T-helper 1 cell treated with Interleukin-12 subunit alpha and Interleukin-12 subunit beta and Interleukin-4 antibody, amounts not matched to agents 30 μg/mL and 1 μg/mL, for 36 hours (primary cell): Measurements from ENCODE around the gene VSTM5.
"Not testable (repeated sequence)": the region's sequence is repeated elsewhere in the genome, so short reads cannot be mapped to it uniquely, and the experiment has no call there.

ENCODE experiments used
- H3K27ac Mint-ChIP-seq: one replicate; pipeline ENCODE4 v1.8.0; 2021; ENCODE audit warnings: mild to moderate bottlenecking, mixed read lengths
- H3K27me3 Mint-ChIP-seq: one replicate; pipeline ENCODE4 v1.8.0; 2021; ENCODE audit warnings: low read depth, mixed read lengths
- H3K36me3 Mint-ChIP-seq: one replicate; pipeline ENCODE4 v1.8.0; 2021; ENCODE audit warnings: low read depth, mixed read lengths
- H3K4me1 Mint-ChIP-seq: one replicate; pipeline ENCODE4 v1.8.0; 2021; ENCODE audit warnings: low read depth, mixed read lengths
- H3K4me3 Mint-ChIP-seq: one replicate; pipeline ENCODE4 v1.8.0; 2021; ENCODE audit warnings: mild to moderate bottlenecking, moderate library complexity, mixed read lengths
- H3K9me3 Mint-ChIP-seq: one replicate; pipeline ENCODE4 v1.8.0; 2021; ENCODE audit warnings: mixed read lengths

The VSTM5 gene

GRCh38 chr11:93850594-93851018 lies at the start of gene VSTM5:
TSS of gene VSTM5 (minus strand) at chr11:93850618. CDS start at chr11:93850502, 116 bp downstream.
- H3K27me3 Mint-ChIP-seq = peaks cover 50% of the 10 kb centered on the region
- no peaks in the 10 kb centered on the region for H3K36me3 Mint-ChIP-seq
- H3K4me3 Mint-ChIP-seq = no peak within 1 kb of the TSS
- H3K4me1 Mint-ChIP-seq = no peaks in the 10 kb centered on the region
- no peaks in the 10 kb centered on the region for H3K9me3 Mint-ChIP-seq
- H3K27ac Mint-ChIP-seq = no peak within 1 kb of the TSS

GRCh38 chr11:93895106-93895862 lies 44.9 kb upstream of the VSTM5 start:
- no peak overlapping the region for H3K27ac Mint-ChIP-seq
- no peaks in the 10 kb centered on the region for H3K36me3 Mint-ChIP-seq
- H3K4me1 Mint-ChIP-seq = no peaks in the 10 kb centered on the region
- H3K4me3 Mint-ChIP-seq = no peak overlapping the region
- H3K27me3 Mint-ChIP-seq = peaks cover 13% of the 10 kb centered on the region
- H3K9me3 Mint-ChIP-seq = no peaks in the 10 kb centered on the region

- Mint-ChIP-seq H3K27me3 (peaks cover 16% of the 10 kb centered on the region), H3K27ac (no peak overlapping the region), H3K36me3 (no peaks in the 10 kb centered on the region), H3K4me3 (no peak overlapping the region), H3K9me3 (no peaks in the 10 kb centered on the region), H3K4me1 (no peaks in the 10 kb centered on the region)
Measured at GRCh38 chr11:93890391-93891051, 40.1 kb upstream of the VSTM5 start.

- H3K27me3 Mint-ChIP-seq = peaks cover 12% of the 10 kb centered on the region
- peaks cover 15% of the 10 kb centered on the region for H3K9me3 Mint-ChIP-seq
- no peak overlapping the region for H3K4me3 Mint-ChIP-seq
- no peak overlapping the region for H3K27ac Mint-ChIP-seq
- H3K4me1 Mint-ChIP-seq = no peaks in the 10 kb centered on the region
- no peaks in the 10 kb centered on the region for H3K36me3 Mint-ChIP-seq
Measured at GRCh38 chr11:93887111-93887510, 36.7 kb upstream of the VSTM5 start.

GRCh38 chr11:93879114-93879513 lies 28.7 kb upstream of the VSTM5 start:
- not testable (repeated sequence) for H3K27me3 Mint-ChIP-seq, H3K36me3 Mint-ChIP-seq, H3K4me1 Mint-ChIP-seq, H3K27ac Mint-ChIP-seq, H3K4me3 Mint-ChIP-seq
- H3K9me3 Mint-ChIP-seq = peaks cover 26% of the 10 kb centered on the region

DNA sequence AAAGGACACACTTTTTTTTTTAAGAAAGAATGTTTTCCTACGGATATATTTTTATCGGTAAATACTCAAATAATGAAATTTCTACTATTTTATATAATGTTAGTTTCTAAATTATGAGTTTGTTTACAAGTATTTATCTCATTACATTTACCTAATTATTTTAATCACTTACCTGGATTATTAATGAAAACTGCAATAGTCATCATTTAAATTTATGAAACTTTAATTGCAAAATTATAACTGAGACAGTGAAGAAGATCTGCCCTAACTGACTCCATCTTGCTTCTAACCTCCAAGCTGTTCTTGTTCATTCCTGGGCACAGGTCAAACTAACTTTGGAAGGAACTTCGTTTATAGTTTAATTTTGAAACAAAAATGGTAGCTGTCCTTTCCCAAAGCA lies 25.2 kb upstream of the VSTM5 start:
- Mint-ChIP-seq H3K27me3 (no peaks in the 10 kb centered on the region), H3K4me1 (no peaks in the 10 kb centered on the region), H3K9me3 (no peaks in the 10 kb centered on the region), H3K4me3 (no peak overlapping the region), H3K27ac (no peak overlapping the region), H3K36me3 (no peaks in the 10 kb centered on the region)

GRCh38 chr11:93871526-93871925 lies 21.1 kb upstream of the VSTM5 start:
- Mint-ChIP-seq H3K4me3 (no peak overlapping the region), H3K4me1 (no peaks in the 10 kb centered on the region), H3K36me3 (no peaks in the 10 kb centered on the region), H3K9me3 (no peaks in the 10 kb centered on the region), H3K27ac (no peak overlapping the region), H3K27me3 (no peaks in the 10 kb centered on the region)

- no peak overlapping the region for H3K27ac Mint-ChIP-seq
- no peak overlapping the region for H3K4me3 Mint-ChIP-seq
- no peaks in the 10 kb centered on the region for H3K27me3 Mint-ChIP-seq
- H3K9me3 Mint-ChIP-seq = no peaks in the 10 kb centered on the region
- H3K36me3 Mint-ChIP-seq = no peaks in the 10 kb centered on the region
- H3K4me1 Mint-ChIP-seq = no peaks in the 10 kb centered on the region
Measured at GRCh38 chr11:93870616-93871015, 20.2 kb upstream of the VSTM5 start.

- Mint-ChIP-seq H3K27me3 (no peaks in the 10 kb centered on the region), H3K4me3 (no peak overlapping the region), H3K27ac (no peak overlapping the region), H3K36me3 (no peaks in the 10 kb centered on the region), H3K4me1 (no peaks in the 10 kb centered on the region), H3K9me3 (no peaks in the 10 kb centered on the region)
Measured at GRCh38 chr11:93869830-93870229, 19.4 kb upstream of the VSTM5 start.

DNA sequence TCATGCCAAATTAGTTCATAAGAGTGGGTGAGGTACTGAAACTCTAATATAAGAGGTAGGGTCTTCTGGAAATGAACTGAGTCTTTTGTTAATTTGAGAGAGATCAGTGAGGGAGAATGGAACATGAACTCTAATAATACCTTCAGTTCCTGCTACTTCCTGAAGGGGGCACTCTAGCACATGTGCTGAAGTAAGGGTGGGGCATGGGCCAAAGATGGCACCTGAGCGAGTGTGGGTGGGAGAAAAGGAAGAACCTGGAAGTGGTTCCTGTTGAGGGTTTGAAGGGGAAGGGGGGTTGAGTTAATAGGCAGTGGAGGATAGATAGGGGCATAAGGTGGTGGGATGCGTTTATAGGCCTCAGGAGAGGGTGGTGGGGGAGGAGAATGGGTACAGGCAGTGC lies 18.0 kb upstream of the VSTM5 start:
- not testable (repeated sequence) for H3K4me3 Mint-ChIP-seq, H3K36me3 Mint-ChIP-seq

DNA sequence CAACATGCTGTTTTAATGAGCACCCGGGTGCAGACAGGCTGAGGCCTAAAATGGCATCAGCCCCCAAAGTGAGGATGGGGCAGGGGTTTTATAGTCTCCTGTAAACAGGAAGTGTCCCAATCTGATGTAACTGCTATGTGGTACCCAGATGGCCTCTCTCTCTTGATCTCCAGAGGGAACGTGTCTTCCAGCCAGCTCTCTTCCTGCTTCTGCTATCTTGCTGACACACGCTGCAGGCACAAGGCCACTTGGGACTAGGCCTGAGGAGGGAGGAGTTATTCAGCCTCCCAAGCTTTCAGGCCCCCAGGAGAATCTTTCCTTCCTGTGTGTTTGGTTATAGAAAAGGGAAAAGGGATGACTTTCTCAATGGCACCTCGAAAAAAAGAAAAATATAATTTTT lies 11.4 kb upstream of the VSTM5 start:
- Mint-ChIP-seq H3K27ac (no peak overlapping the region), H3K36me3 (no peaks in the 10 kb centered on the region), H3K4me1 (no peaks in the 10 kb centered on the region), H3K27me3 (peaks cover 3% of the 10 kb centered on the region), H3K9me3 (no peaks in the 10 kb centered on the region), H3K4me3 (no peak overlapping the region)

More for the DNA sequence above, 18.0 kb upstream of the VSTM5 start:
- H3K4me1 Mint-ChIP-seq, H3K9me3 Mint-ChIP-seq, H3K27me3 Mint-ChIP-seq, H3K27ac Mint-ChIP-seq: not testable (repeated sequence)

DNA sequence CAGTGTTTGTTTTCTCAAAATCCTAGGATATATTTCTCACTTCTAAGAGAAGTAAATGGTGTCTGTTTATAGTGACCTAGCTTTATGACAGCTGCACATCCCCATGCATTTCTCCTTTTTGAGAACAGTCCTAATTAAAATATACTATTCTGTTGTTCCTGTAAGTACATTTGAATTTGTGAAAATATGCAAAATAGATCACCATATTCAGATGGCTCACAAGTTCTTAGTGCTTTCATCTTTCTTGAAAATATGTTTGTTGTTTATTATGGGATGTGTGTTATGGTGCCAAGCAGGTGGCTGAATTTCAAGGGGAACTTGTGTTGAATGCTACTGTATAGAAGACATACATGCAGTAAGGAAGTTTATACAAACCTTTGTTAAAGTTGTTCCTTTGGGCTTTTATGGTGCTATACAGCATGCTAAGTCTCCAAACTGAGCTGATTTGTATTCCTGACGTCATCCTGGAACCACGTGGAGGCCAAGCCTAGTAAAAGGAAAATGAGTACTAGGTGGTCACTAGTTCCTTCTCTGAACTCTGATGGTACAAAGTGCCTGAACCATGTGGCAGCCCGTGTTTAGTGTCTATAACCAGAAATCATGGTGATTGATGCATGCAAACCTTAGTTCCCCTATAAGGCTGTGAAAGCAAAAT lies 7.8 kb upstream of the VSTM5 start:
- Mint-ChIP-seq H3K4me1 (no peaks in the 10 kb centered on the region), H3K27ac (no peak overlapping the region), H3K4me3 (no peak overlapping the region), H3K9me3 (no peaks in the 10 kb centered on the region), H3K27me3 (peaks cover 24% of the 10 kb centered on the region), H3K36me3 (no peaks in the 10 kb centered on the region)

DNA sequence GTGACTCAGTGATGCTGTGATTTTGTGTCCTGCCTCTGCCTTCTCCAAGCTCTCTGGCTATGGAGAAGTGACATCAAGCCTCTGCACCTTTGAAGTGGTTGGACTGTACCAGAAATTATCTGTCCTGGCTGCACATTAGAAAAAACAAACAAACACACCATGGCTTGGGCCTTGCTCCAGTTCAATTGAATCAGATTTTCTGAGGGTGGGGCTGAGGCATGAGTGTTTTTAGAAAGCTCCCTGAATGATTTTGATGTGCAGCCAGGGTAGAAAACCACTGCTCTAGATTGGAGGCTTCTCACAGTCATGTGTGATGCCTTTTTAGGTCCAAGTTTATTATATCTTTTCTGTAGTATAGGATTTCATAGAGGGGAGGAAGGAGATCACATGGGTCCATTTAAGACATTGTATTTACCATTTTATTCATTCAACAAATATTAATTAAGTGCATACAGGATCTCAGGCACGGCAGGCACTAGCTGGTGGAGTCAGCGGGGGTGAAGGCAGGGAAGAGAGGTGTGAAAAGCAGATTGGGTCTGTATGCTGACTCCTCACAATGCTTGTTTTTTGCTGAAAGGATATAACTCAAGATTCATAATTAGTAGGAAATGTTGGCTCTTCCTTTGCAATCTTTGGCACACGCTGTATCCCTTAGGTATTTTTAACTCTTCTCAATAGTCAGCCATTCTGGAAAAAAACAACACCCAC lies 7.1 kb upstream of the VSTM5 start:
- no peaks in the 10 kb centered on the region for H3K36me3 Mint-ChIP-seq
- peaks cover 30% of the 10 kb centered on the region for H3K27me3 Mint-ChIP-seq
- H3K9me3 Mint-ChIP-seq = no peaks in the 10 kb centered on the region
- no peak overlapping the region for H3K27ac Mint-ChIP-seq
- no peak overlapping the region for H3K4me3 Mint-ChIP-seq
- no peaks in the 10 kb centered on the region for H3K4me1 Mint-ChIP-seq

DNA sequence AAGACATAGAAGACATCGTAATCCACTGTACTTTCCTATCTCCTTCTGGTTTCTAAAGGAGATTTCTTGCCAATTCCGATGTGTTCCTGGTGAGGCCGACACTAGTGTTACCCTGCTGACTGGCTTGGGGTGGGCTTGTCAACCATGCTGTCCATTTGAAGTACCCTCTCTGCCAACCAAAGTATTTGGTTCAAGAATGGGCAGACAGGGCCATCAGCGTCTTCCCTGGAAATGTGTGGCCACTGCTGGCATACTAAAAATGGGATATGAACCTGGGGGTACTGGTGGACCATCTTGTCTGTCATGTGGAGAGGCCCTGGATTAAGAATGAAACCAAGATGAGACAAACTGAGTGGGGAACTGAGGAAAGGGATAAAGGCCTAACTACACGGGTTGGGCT lies 1.8 kb upstream of the VSTM5 start:
- H3K36me3 Mint-ChIP-seq = no peaks in the 10 kb centered on the region
- peaks cover 60% of the 10 kb centered on the region for H3K27me3 Mint-ChIP-seq
- no peaks in the 10 kb centered on the region for H3K4me1 Mint-ChIP-seq
- no peak overlapping the region for H3K4me3 Mint-ChIP-seq
- H3K9me3 Mint-ChIP-seq = no peaks in the 10 kb centered on the region
- no peak overlapping the region for H3K27ac Mint-ChIP-seq
